K562 (cell line): ENCODE measurements around the gene ARL8A. TPM values are rescaled to one million over a fixed set of nuclear protein-coding genes. Genes with fewer than 3 reads are reported as not detected.

Experiments used
- ADNP ChIP-seq: fragments of 200-800 bp; sonication (Bioruptor generic); IDR thresholded peaks from 2 replicates; pipeline ENCODE4 v1.6.1; 2016; ENCODE audit warnings: missing genetic modification characterization, missing compliant biosample characterization
- BCOR ChIP-seq: fragments of 450-650 bp; IDR thresholded peaks from 2 replicates; pipeline ENCODE4 v1.6.1; 2016
- EP300 ChIP-seq: IDR thresholded peaks from 2 replicates; pipeline ENCODE4 v1.6.1; 2012; ENCODE audit warnings: low read length, improper control_type of control experiment
- RBM17 ChIP-seq: fragments of 200-400 bp; formaldehyde crosslinking; IDR thresholded peaks from 2 replicates; pipeline ENCODE4 v1.6.1; 2017; ENCODE audit warnings: low read depth, mild to moderate bottlenecking, low read length, borderline replicate concordance
- SIRT6 ChIP-seq: IDR thresholded peaks from one replicate; pipeline ENCODE4 v1.6.1; 2012; ENCODE audit warnings: low read depth, mild to moderate bottlenecking, control low read depth, inconsistent platforms, low read length, moderate library complexity
- polyA plus RNA-seq, 8 experiments: library from polyadenylated mRNA; depleted of rRNA in 4 of 8; stranded (reverse) in 5 of 8; unstranded in 3 of 8; fragments of >200 nt; fragmentation: Nextera tagmentation in 2 of 8; fragmentation: Illumina TruSeq in 1 of 8; extraction: Ambion mirVana in 2 of 8; extraction: Trizol in 1 of 8; gene quantifications; 2 replicates each; pipeline versions ENCODE4 v1.2.1 to v1.2.3, GENCODE V29; 2011 to 2014; ENCODE audit warnings: inconsistent platforms in 1 of 8, missing spikeins in 1 of 8
- total RNA-seq, 7 experiments: library from RNA; depleted of rRNA in 6 of 7; stranded (reverse); fragments of >200 nt in 6 of 7; fragmentation: Illumina TruSeq in 2 of 7; extraction: Trizol in 2 of 7; gene quantifications; 2 replicates each; pipeline versions ENCODE4 v1.2.1 to v1.2.3, GENCODE V29; 2011 to 2021; ENCODE audit warnings: low replicate concordance in 1 of 7
- TF ChIP-seq, protein P1 (sequence below): fragments of 450-650 bp; IDR thresholded peaks from 2 replicates; pipeline ENCODE4 v1.6.1; 2017; ENCODE audit warnings: antibody characterized with exemption
- TF ChIP-seq, protein P2 (sequence below): fragments of 200-400 bp; formaldehyde crosslinking; IDR thresholded peaks from 2 replicates; pipeline ENCODE4 v1.6.1; 2017; ENCODE audit warnings: mild to moderate bottlenecking, low read depth, low read length, moderate library complexity

Gene ARL8A
- total and polyA plus RNA-seq, 9 of the 15 experiments (the other 6 are each of a cell fraction or from before 2014, with no cell fraction given): 0.17 to 27.3 (median 15.6) TPM

GRCh38 chr1:202130816-202131522 lies 13.6 kb downstream of the ARL8A start (continued):
- TF ChIP-seq, protein P1, sequence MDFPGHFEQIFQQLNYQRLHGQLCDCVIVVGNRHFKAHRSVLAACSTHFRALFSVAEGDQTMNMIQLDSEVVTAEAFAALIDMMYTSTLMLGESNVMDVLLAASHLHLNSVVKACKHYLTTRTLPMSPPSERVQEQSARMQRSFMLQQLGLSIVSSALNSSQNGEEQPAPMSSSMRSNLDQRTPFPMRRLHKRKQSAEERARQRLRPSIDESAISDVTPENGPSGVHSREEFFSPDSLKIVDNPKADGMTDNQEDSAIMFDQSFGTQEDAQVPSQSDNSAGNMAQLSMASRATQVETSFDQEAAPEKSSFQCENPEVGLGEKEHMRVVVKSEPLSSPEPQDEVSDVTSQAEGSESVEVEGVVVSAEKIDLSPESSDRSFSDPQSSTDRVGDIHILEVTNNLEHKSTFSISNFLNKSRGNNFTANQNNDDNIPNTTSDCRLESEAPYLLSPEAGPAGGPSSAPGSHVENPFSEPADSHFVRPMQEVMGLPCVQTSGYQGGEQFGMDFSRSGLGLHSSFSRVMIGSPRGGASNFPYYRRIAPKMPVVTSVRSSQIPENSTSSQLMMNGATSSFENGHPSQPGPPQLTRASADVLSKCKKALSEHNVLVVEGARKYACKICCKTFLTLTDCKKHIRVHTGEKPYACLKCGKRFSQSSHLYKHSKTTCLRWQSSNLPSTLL: no peak
- no peak for TF ChIP-seq EP300
- TF ChIP-seq, protein P2, sequence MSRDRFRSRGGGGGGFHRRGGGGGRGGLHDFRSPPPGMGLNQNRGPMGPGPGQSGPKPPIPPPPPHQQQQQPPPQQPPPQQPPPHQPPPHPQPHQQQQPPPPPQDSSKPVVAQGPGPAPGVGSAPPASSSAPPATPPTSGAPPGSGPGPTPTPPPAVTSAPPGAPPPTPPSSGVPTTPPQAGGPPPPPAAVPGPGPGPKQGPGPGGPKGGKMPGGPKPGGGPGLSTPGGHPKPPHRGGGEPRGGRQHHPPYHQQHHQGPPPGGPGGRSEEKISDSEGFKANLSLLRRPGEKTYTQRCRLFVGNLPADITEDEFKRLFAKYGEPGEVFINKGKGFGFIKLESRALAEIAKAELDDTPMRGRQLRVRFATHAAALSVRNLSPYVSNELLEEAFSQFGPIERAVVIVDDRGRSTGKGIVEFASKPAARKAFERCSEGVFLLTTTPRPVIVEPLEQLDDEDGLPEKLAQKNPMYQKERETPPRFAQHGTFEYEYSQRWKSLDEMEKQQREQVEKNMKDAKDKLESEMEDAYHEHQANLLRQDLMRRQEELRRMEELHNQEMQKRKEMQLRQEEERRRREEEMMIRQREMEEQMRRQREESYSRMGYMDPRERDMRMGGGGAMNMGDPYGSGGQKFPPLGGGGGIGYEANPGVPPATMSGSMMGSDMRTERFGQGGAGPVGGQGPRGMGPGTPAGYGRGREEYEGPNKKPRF: no peak
- TF ChIP-seq BCOR: peak; percentile 54; the same call in 1 of the 2 replicates
- TF ChIP-seq ADNP (tag): peak; percentile 57; the same call in 1 of the 2 replicates
- TF ChIP-seq RBM17: no peak
- no peak for TF ChIP-seq SIRT6
